Mesothelial cell of epicardium (in vitro differentiated cells): ENCODE data around the gene KRTAP10-9. TPM values are rescaled to one million over a fixed set of nuclear protein-coding genes. Genes with fewer than 3 reads are reported as not detected.
"Not testable (repeated sequence)": the region's sequence is repeated elsewhere in the genome, so short reads cannot be mapped to it uniquely, and the experiment has no call there.

Experiments used
- DNase-seq, 2 experiments: peaks; one replicate each; pipeline ENCODE4 v3.0.0; 2021; ENCODE audit warnings: low spot score in 2 of 2; ENCODE audit not compliant: unreplicated experiment in 2 of 2
- H3K27ac Mint-ChIP-seq: 2 replicates; pipeline ENCODE4 v1.8.0; 2021; ENCODE audit warnings: mixed read lengths
- H3K27me3 Mint-ChIP-seq: 2 replicates; pipeline ENCODE4 v1.8.0; 2021; ENCODE audit warnings: low read depth, mixed read lengths
- H3K36me3 Mint-ChIP-seq: 2 replicates; pipeline ENCODE4 v1.8.0; 2021; ENCODE audit warnings: mixed read lengths
- H3K4me1 Mint-ChIP-seq: 2 replicates; pipeline ENCODE4 v1.8.0; 2021; ENCODE audit warnings: mixed read lengths
- H3K4me3 Mint-ChIP-seq: 2 replicates; pipeline ENCODE4 v1.8.0; 2021; ENCODE audit warnings: mild to moderate bottlenecking, moderate library complexity, mixed read lengths
- H3K9me3 Mint-ChIP-seq: 2 replicates; pipeline ENCODE4 v1.8.0; 2021; ENCODE audit warnings: mixed read lengths
- CTCF ChIP-seq: fragments of 200-600 bp; sonication (generic); IDR thresholded peaks from one replicate; pipeline ENCODE4 v1.5.0; 2021; ENCODE audit warnings: antibody characterized with exemption; ENCODE audit not compliant: unreplicated experiment
- total RNA-seq: library from RNA; stranded (reverse); gene quantifications from 3 replicates; pipeline ENCODE4 v1.2.1, GENCODE V29; 2021

The KRTAP10-9 gene
- total RNA-seq, 1 donor from 2014 or later, result not detected

- peak in 1 of 2 experiments; percentile 13 for DNase-seq
- Mint-ChIP-seq H3K27ac (no peak overlapping the region), H3K36me3 (peaks cover 1% of the 10 kb centered on the region), H3K27me3 (peaks cover 7% of the 10 kb centered on the region), H3K4me3 (no peak overlapping the region), H3K9me3 (peaks cover 35% of the 10 kb centered on the region), H3K4me1 (no peaks in the 10 kb centered on the region)
- no peak for TF ChIP-seq CTCF
Observed at GRCh38 chr21:44658913-44659595, 32.2 kb downstream of the KRTAP10-9 start.

- peak in 1 of 2 experiments; percentile 7 for DNase-seq
- not testable (repeated sequence) for H3K4me1 Mint-ChIP-seq
Observed at GRCh38 chr21:44661567-44661966, 34.7 kb downstream of the KRTAP10-9 start.

GRCh38 chr21:44664691-44665090, 37.8 kb downstream of the KRTAP10-9 start:
- peaks cover 4% of the 10 kb centered on the region for H3K4me1 Mint-ChIP-seq
- H3K27me3 Mint-ChIP-seq, result peaks cover 4% of the 10 kb centered on the region
- no peak for DNase-seq
- no peak for TF ChIP-seq CTCF
- H3K4me3 Mint-ChIP-seq, result no peak overlapping the region
- peaks cover 36% of the 10 kb centered on the region for H3K9me3 Mint-ChIP-seq
- no peaks in the 10 kb centered on the region for H3K36me3 Mint-ChIP-seq
- H3K27ac Mint-ChIP-seq, result no peak overlapping the region

More at GRCh38 chr21:44661567-44661966, 34.7 kb downstream of the KRTAP10-9 start:
- H3K4me3 Mint-ChIP-seq, H3K36me3 Mint-ChIP-seq, H3K27ac Mint-ChIP-seq, H3K27me3 Mint-ChIP-seq: not testable (repeated sequence)
- peaks cover 31% of the 10 kb centered on the region for H3K9me3 Mint-ChIP-seq

GRCh38 chr21:44666401-44667320, 39.8 kb downstream of the KRTAP10-9 start, which contains the start of gene KRTAP12-2:
Gene KRTAP12-2, minus strand, starts transcription at chr21:44666927. Its CDS starts 41 bp downstream, at chr21:44666886.
- peaks cover 4% of the 10 kb centered on the region for H3K4me1 Mint-ChIP-seq
- peaks cover 49% of the 10 kb centered on the region for H3K9me3 Mint-ChIP-seq
- no peak within 1 kb of the TSS for H3K4me3 Mint-ChIP-seq
- H3K27me3 Mint-ChIP-seq, result peaks cover 4% of the 10 kb centered on the region
- no peak within 1 kb of the TSS for H3K27ac Mint-ChIP-seq
- TF ChIP-seq CTCF, result no peak
- peak in 1 of 2 experiments; percentile 13 for DNase-seq
- no peaks in the 10 kb centered on the region for H3K36me3 Mint-ChIP-seq

- H3K27me3 Mint-ChIP-seq, result peaks cover 2% of the 10 kb centered on the region
- H3K36me3 Mint-ChIP-seq, result no peaks in the 10 kb centered on the region
- DNase-seq, result no peak
- H3K4me1 Mint-ChIP-seq, result peaks cover 4% of the 10 kb centered on the region
- TF ChIP-seq CTCF, result no peak
- no peak overlapping the region for H3K27ac Mint-ChIP-seq
- no peak overlapping the region for H3K4me3 Mint-ChIP-seq
- H3K9me3 Mint-ChIP-seq, result peaks cover 49% of the 10 kb centered on the region
Observed at GRCh38 chr21:44667612-44668011, 40.7 kb downstream of the KRTAP10-9 start.
